HepG2 (cell line): ENCODE measurements around the gene PIWIL4. TPM values are rescaled to one million over a fixed set of nuclear protein-coding genes. Genes with fewer than 3 reads are reported as not detected.

ENCODE experiments used
- ATAC-seq: fragments of 200-7000 bp; cut with Tn5 transposase; 3 replicates; pipeline ENCODE4 v1.9.1; 2020; ENCODE audit warnings: mild to moderate bottlenecking, moderate library complexity
- BruUV-seq: library from RNA; stranded (reverse); fragments of 400-500 nt; replicated peaks from 2 replicates; lab custom pipeline; 2021; lab: Mats Ljungman, UMichigan
- CTCF ChIA-PET: fragments of 300-600 bp; formaldehyde crosslinking; extraction: SDS; loops from one replicate; lab custom pipeline; 2021; ENCODE audit warnings: low total read pairs, inconsistent platforms, low intra/inter-chr PET ratio; lab: Yijun Ruan, JAX
- POLR2A ChIA-PET: fragments of 350-600 bp; sonication (Branson Sonifier 250); formaldehyde crosslinking; loops from one replicate; lab custom pipeline; 2020; ENCODE audit warnings: antibody characterized with exemption, inconsistent platforms; lab: Yijun Ruan, JAX
- DNase-seq: peaks from one replicate; pipeline ENCODE4 v3.0.0-alpha.2; 2015; ENCODE audit warnings: low spot score
- FAIRE-seq: peaks from 3 replicates; lab custom pipeline; 2011; peaks lifted over from hg19 to GRCh38; lab: Jason Lieb, UNC
- H2AFZ ChIP-seq: one replicate; pipeline ENCODE4 v1.6.1; 2011; ENCODE audit warnings: low read length, inconsistent platforms
- H3K27ac ChIP-seq: fragments of 300-600 bp; 3 replicates; pipeline ENCODE4 v1.8.0; 2011; ENCODE audit warnings: mixed run types, mild to moderate bottlenecking, mixed read lengths, low read length, inconsistent platforms; ENCODE audit not compliant: insufficient read depth; ENCODE audit errors: extremely low read length
- H3K27me3 ChIP-seq, 2 experiments: fragments of 200-600 bp in 1 of 2; 2 replicates in 1 of 2; 3 replicates in 1 of 2; pipeline versions ENCODE4 v1.6.0 to v1.8.0; 2011; ENCODE audit warnings: low read length in 2 of 2, mild to moderate bottlenecking in 2 of 2, moderate library complexity in 2 of 2, inconsistent platforms in 1 of 2; ENCODE audit not compliant: insufficient read depth in 2 of 2, control insufficient read depth in 1 of 2
- H3K36me3 ChIP-seq, 2 experiments: fragments of 200-600 bp in 1 of 2; replicated peaks in 1 of 2; 2 replicates in 1 of 2; 3 replicates in 1 of 2; pipeline versions ENCODE4 v1.5.1 to v1.8.0; 2011; ENCODE audit warnings: low read length in 2 of 2, inconsistent platforms in 1 of 2; ENCODE audit not compliant: insufficient read depth in 2 of 2, control insufficient read depth in 1 of 2
- H3K4me1 ChIP-seq: 2 replicates; pipeline ENCODE4 v1.5.1; 2012; ENCODE audit warnings: low read length, inconsistent platforms; ENCODE audit not compliant: insufficient read depth
- H3K4me2 ChIP-seq: 2 replicates; pipeline ENCODE4 v1.6.0; 2011; ENCODE audit warnings: low read depth, low read length, inconsistent platforms
- H3K4me3 ChIP-seq, 3 experiments: fragments of 200-600 bp in 1 of 3; sonication (generic), shearing (Covaris generic) in 1 of 3; replicated peaks in 1 of 3; 2 replicates each; pipeline ENCODE4 v1.5.1; 2011 to 2016; ENCODE audit warnings: low read length in 3 of 3, inconsistent platforms in 2 of 3, low read depth in 2 of 3, mild to moderate bottlenecking in 2 of 3, control low read depth in 1 of 3, mixed read lengths in 1 of 3; ENCODE audit not compliant: insufficient read depth in 1 of 3
- H3K79me2 ChIP-seq: one replicate; pipeline ENCODE4 v1.6.1; 2011; ENCODE audit warnings: low read length, inconsistent platforms; ENCODE audit not compliant: insufficient read depth
- H3K9ac ChIP-seq: 2 replicates; pipeline ENCODE4 v1.6.0; 2011; ENCODE audit warnings: mild to moderate bottlenecking, low read depth, low read length, inconsistent platforms; ENCODE audit not compliant: insufficient read depth
- H3K9me3 ChIP-seq: 2 replicates; pipeline ENCODE4 v1.5.1; 2012; ENCODE audit warnings: mild to moderate bottlenecking, low read length
- H4K20me1 ChIP-seq: 2 replicates; pipeline ENCODE4 v1.6.0; 2011; ENCODE audit warnings: inconsistent platforms, mild to moderate bottlenecking, low read length, moderate library complexity; ENCODE audit not compliant: insufficient read depth
- HNRNPLL ChIP-seq: fragments of 200-400 bp; formaldehyde crosslinking; IDR thresholded peaks from 2 replicates; pipeline ENCODE4 v1.6.1; 2017; ENCODE audit warnings: mild to moderate bottlenecking, low read depth, low read length; ENCODE audit not compliant: poor library complexity, severe bottlenecking
- MED13 ChIP-seq: sonication (generic); formaldehyde crosslinking; IDR thresholded peaks from 2 replicates; pipeline ENCODE4 v1.5.0; 2020; ENCODE audit warnings: missing genetic modification reagents
- NCOA2 ChIP-seq: sonication (generic); formaldehyde crosslinking; IDR thresholded peaks from 2 replicates; pipeline ENCODE4 v1.8.0; 2022; ENCODE audit warnings: inconsistent platforms
- NFAT5 ChIP-seq: sonication (generic); formaldehyde crosslinking; IDR thresholded peaks from 2 replicates; pipeline ENCODE4 v1.4.0; 2020; ENCODE audit warnings: missing genetic modification reagents
- ZFY ChIP-seq: sonication (generic); formaldehyde crosslinking; IDR thresholded peaks from 2 replicates; pipeline ENCODE4 v1.4.0; 2020; ENCODE audit warnings: missing genetic modification reagents
- WGBS: methylation state at CpG from one replicate; pipeline ENCODE4 v1.1.6; 2017; ENCODE audit warnings: low lambda C conversion rate; 5-methylcytosine and 5-hydroxymethylcytosine counted together
- in situ Hi-C: cut with HindIII; loops from 2 replicates; pipeline ENCODE4 v1.10.0; 2017; ENCODE audit warnings: low pct_unique_long_range_greater_than_20kb; ENCODE audit not compliant: extremely low pct_ligation_motif_present
- intact Hi-C: fragments of 100-400 bp; cut with micrococcal nuclease; formaldehyde crosslinking; loops from one replicate; pipeline ENCODE4 v1.10.0; 2022; ENCODE audit not compliant: unreplicated experiment
- polyA plus RNA-seq, 8 experiments: library from polyadenylated mRNA; depleted of rRNA in 3 of 8; stranded (reverse) in 7 of 8; unstranded in 1 of 8; fragments of >200 nt; fragmentation: Illumina TruSeq in 4 of 8; extraction: Trizol in 4 of 8; gene quantifications; 2 replicates each; pipeline versions ENCODE4 v1.2.1 to v1.2.3, GENCODE V29; 2011 to 2016; ENCODE audit warnings: low read depth in 4 of 8, missing spikeins in 1 of 8, mixed read lengths in 1 of 8; ENCODE audit not compliant: insufficient read depth in 1 of 8
- total RNA-seq, 5 experiments: library from RNA; depleted of rRNA; stranded (reverse); fragments of >200 nt; fragmentation: Illumina TruSeq; extraction: Trizol; gene quantifications; 2 replicates each; pipeline ENCODE4 v1.2.3, GENCODE V29; 2016; ENCODE audit warnings: low read depth in 1 of 5

Gene PIWIL4
- total and polyA plus RNA-seq, 2 of the 13 experiments (the other 11 are each of a cell fraction or from before 2014, with no cell fraction given) = 0.08 TPM; not detected in 1

- FAIRE-seq (no peak), DNase-seq (no peak), ATAC-seq (no peak)
- WGBS = 63% methylated on average over 7 of the region's 7 CpGs
- Histone ChIP-seq H3K4me2 (no peak overlapping the region), H3K4me1 (no peaks in the 10 kb centered on the region), H3K4me3 (no peak overlapping the region), H3K9me3 (no peaks in the 10 kb centered on the region), H3K27me3 (0 out of 5 replicates have a peak, but pooled peaks cover 0 to 4% of the 10 kb centered on the region in 2 experiments), H3K9ac (no peak overlapping the region), H3K27ac (no peak overlapping the region), H3K79me2 (no peaks in the 10 kb centered on the region), H4K20me1 (no peaks in the 10 kb centered on the region), H3K36me3 (no peaks in the 10 kb centered on the region), H2AFZ (no peak overlapping the region)
- in situ Hi-C loops (no loop called here), intact Hi-C loops (no loop called here)
- ChIA-PET CTCF (no interaction called here), POLR2A (no interaction called here)
- no TSS peak for BruUV-seq
- TF ChIP-seq MED13 (CRISPR knock-in tag) = no peak
- TF ChIP-seq NFAT5 (CRISPR knock-in tag) = no peak
- TF ChIP-seq HNRNPLL = no peak
- TF ChIP-seq ZFY (CRISPR knock-in tag) = no peak
- no peak for TF ChIP-seq NCOA2 (CRISPR knock-in tag)
Measured at GRCh38 chr11:94654201-94654600, 87.0 kb downstream of the PIWIL4 start.
